ENCODE results near the gene OXSR1. TPM values are rescaled to one million over a fixed set of nuclear protein-coding genes. Genes with fewer than 3 reads are reported as not detected.

OXSR1 gene
- total and polyA plus RNA-seq, 2 experiments from 2014 or later, result 16.0 to 41.1 TPM

DNA sequence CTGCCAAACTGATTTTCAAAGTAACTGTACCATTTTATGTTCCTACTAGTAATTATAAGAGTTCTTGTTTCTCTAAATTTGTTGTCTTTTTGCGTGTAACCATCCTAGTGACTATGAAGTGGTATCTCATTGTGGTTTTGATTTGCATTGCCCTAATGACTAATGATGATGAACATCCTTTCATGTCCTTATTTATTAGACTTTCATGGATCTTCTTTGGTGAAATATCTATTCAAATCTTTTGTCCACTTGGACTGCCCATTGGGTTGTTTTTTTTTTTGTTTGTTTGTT, 3.6 kb downstream of the OXSR1 start:
- no peak overlapping the region for H3K27ac Mint-ChIP-seq
- H3K4me3 Mint-ChIP-seq, result no peak overlapping the region
- Histone ChIP-seq H3F3A (replicated peaks; ENCODE audit: low read depth) (no peaks in the 10 kb centered on the region), H3K27ac (ENCODE audit: low read depth) (no peak overlapping the region), H4K20me1 (replicated peaks; ENCODE audit: insufficient read depth) (peaks cover 62% of the 10 kb centered on the region), H3K79me2 (replicated peaks; ENCODE audit: insufficient read depth) (peaks cover 84% of the 10 kb centered on the region), H3K36me3 (ENCODE audit: insufficient read depth) (no peaks in the 10 kb centered on the region), H3K27me3 (ENCODE audit: insufficient read depth) (no peaks in the 10 kb centered on the region), H3K4me3 (no peak overlapping the region), H3K9me2 (ENCODE audit: insufficient read depth) (no peaks in the 10 kb centered on the region), H3K4me1 (ENCODE audit: insufficient read depth) (peaks cover 27% of the 10 kb centered on the region), H2AFZ (no peak overlapping the region), H3K4me2 (no peak overlapping the region)
- H3K36me3 Mint-ChIP-seq (ENCODE audit: low read depth), result 0 out of 3 replicates have a peak, but pooled peaks cover 4% of the 10 kb centered on the region
- DNase-seq (ENCODE audit: low spot score) (no peak), ATAC-seq (no peak)
- H3K9me3 Mint-ChIP-seq, result 0 out of 3 replicates have a peak, but pooled peaks cover 2% of the 10 kb centered on the region
- peaks cover 34% of the 10 kb centered on the region for H3K4me1 Mint-ChIP-seq
- TF ChIP-seq STAT1 (IDR thresholded peaks at IDR 0.05; ENCODE audit: unreplicated experiment) (no peak), JUNB (IDR thresholded peaks at IDR 0.05; ENCODE audit: unreplicated experiment) (no peak), EZH2phosphoT487 (IDR thresholded peaks at IDR 0.05; ENCODE audit: unreplicated experiment) (no peak), ZNF331 (CRISPR knock-in tag; IDR thresholded peaks at IDR 0.05; ENCODE audit: low read depth) (no peak), EZH2 (IDR thresholded peaks at IDR 0.05; ENCODE audit: low read depth, unreplicated experiment) (no peak), POLR2AphosphoS5 (IDR thresholded peaks at IDR 0.05; ENCODE audit: low read depth) (no peak), NANOG (IDR thresholded peaks at IDR 0.05; ENCODE audit: borderline replicate concordance) (no peak)
- TF ChIP-seq, protein P1, sequence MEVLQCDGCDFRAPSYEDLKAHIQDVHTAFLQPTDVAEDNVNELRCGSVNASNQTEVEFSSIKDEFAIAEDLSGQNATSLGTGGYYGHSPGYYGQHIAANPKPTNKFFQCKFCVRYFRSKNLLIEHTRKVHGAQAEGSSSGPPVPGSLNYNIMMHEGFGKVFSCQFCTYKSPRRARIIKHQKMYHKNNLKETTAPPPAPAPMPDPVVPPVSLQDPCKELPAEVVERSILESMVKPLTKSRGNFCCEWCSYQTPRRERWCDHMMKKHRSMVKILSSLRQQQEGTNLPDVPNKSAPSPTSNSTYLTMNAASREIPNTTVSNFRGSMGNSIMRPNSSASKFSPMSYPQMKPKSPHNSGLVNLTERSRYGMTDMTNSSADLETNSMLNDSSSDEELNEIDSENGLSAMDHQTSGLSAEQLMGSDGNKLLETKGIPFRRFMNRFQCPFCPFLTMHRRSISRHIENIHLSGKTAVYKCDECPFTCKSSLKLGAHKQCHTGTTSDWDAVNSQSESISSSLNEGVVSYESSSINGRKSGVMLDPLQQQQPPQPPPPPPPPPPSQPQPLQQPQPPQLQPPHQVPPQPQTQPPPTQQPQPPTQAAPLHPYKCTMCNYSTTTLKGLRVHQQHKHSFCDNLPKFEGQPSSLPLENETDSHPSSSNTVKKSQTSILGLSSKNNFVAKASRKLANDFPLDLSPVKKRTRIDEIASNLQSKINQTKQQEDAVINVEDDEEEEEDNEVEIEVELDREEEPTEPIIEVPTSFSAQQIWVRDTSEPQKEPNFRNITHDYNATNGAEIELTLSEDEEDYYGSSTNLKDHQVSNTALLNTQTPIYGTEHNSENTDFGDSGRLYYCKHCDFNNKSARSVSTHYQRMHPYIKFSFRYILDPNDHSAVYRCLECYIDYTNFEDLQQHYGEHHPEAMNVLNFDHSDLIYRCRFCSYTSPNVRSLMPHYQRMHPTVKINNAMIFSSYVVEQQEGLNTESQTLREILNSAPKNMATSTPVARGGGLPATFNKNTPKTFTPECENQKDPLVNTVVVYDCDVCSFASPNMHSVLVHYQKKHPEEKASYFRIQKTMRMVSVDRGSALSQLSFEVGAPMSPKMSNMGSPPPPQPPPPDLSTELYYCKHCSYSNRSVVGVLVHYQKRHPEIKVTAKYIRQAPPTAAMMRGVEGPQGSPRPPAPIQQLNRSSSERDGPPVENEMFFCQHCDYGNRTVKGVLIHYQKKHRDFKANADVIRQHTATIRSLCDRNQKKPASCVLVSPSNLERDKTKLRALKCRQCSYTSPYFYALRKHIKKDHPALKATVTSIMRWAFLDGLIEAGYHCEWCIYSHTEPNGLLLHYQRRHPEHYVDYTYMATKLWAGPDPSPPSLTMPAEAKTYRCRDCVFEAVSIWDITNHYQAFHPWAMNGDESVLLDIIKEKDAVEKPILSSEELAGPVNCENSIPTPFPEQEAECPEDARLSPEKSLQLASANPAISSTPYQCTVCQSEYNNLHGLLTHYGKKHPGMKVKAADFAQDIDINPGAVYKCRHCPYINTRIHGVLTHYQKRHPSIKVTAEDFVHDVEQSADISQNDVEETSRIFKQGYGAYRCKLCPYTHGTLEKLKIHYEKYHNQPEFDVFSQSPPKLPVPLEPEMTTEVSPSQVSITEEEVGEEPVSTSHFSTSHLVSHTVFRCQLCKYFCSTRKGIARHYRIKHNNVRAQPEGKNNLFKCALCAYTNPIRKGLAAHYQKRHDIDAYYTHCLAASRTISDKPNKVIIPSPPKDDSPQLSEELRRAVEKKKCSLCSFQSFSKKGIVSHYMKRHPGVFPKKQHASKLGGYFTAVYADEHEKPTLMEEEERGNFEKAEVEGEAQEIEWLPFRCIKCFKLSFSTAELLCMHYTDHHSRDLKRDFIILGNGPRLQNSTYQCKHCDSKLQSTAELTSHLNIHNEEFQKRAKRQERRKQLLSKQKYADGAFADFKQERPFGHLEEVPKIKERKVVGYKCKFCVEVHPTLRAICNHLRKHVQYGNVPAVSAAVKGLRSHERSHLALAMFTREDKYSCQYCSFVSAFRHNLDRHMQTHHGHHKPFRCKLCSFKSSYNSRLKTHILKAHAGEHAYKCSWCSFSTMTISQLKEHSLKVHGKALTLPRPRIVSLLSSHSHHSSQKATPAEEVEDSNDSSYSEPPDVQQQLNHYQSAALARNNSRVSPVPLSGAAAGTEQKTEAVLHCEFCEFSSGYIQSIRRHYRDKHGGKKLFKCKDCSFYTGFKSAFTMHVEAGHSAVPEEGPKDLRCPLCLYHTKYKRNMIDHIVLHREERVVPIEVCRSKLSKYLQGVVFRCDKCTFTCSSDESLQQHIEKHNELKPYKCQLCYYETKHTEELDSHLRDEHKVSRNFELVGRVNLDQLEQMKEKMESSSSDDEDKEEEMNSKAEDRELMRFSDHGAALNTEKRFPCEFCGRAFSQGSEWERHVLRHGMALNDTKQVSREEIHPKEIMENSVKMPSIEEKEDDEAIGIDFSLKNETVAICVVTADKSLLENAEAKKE (CRISPR knock-in tag; IDR thresholded peaks at IDR 0.05), result no peak
- TF ChIP-seq, protein P2, sequence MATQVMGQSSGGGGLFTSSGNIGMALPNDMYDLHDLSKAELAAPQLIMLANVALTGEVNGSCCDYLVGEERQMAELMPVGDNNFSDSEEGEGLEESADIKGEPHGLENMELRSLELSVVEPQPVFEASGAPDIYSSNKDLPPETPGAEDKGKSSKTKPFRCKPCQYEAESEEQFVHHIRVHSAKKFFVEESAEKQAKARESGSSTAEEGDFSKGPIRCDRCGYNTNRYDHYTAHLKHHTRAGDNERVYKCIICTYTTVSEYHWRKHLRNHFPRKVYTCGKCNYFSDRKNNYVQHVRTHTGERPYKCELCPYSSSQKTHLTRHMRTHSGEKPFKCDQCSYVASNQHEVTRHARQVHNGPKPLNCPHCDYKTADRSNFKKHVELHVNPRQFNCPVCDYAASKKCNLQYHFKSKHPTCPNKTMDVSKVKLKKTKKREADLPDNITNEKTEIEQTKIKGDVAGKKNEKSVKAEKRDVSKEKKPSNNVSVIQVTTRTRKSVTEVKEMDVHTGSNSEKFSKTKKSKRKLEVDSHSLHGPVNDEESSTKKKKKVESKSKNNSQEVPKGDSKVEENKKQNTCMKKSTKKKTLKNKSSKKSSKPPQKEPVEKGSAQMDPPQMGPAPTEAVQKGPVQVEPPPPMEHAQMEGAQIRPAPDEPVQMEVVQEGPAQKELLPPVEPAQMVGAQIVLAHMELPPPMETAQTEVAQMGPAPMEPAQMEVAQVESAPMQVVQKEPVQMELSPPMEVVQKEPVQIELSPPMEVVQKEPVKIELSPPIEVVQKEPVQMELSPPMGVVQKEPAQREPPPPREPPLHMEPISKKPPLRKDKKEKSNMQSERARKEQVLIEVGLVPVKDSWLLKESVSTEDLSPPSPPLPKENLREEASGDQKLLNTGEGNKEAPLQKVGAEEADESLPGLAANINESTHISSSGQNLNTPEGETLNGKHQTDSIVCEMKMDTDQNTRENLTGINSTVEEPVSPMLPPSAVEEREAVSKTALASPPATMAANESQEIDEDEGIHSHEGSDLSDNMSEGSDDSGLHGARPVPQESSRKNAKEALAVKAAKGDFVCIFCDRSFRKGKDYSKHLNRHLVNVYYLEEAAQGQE (IDR thresholded peaks at IDR 0.05; ENCODE audit: unreplicated experiment), result no peak
- TF ChIP-seq, protein P3, sequence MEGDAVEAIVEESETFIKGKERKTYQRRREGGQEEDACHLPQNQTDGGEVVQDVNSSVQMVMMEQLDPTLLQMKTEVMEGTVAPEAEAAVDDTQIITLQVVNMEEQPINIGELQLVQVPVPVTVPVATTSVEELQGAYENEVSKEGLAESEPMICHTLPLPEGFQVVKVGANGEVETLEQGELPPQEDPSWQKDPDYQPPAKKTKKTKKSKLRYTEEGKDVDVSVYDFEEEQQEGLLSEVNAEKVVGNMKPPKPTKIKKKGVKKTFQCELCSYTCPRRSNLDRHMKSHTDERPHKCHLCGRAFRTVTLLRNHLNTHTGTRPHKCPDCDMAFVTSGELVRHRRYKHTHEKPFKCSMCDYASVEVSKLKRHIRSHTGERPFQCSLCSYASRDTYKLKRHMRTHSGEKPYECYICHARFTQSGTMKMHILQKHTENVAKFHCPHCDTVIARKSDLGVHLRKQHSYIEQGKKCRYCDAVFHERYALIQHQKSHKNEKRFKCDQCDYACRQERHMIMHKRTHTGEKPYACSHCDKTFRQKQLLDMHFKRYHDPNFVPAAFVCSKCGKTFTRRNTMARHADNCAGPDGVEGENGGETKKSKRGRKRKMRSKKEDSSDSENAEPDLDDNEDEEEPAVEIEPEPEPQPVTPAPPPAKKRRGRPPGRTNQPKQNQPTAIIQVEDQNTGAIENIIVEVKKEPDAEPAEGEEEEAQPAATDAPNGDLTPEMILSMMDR (conservative IDR thresholded peaks at IDR 0.05; ENCODE audit: low read depth in 2 of 2), result no peak
- TF ChIP-seq, protein P4, sequence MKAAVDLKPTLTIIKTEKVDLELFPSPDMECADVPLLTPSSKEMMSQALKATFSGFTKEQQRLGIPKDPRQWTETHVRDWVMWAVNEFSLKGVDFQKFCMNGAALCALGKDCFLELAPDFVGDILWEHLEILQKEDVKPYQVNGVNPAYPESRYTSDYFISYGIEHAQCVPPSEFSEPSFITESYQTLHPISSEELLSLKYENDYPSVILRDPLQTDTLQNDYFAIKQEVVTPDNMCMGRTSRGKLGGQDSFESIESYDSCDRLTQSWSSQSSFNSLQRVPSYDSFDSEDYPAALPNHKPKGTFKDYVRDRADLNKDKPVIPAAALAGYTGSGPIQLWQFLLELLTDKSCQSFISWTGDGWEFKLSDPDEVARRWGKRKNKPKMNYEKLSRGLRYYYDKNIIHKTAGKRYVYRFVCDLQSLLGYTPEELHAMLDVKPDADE (IDR thresholded peaks at IDR 0.05), result no peak
- H3K27me3 Mint-ChIP-seq (ENCODE audit: insufficient read depth, low read depth, poor library complexity), result peaks cover 16% of the 10 kb centered on the region
